Spleen (tissue), 11 donors: ENCODE measurements around the gene ITGB5. TPM values are rescaled to one million over a fixed set of nuclear protein-coding genes. Genes with fewer than 3 reads are reported as not detected.

Experiments
- DNase-seq: peaks from one replicate; pipeline ENCODE4 v3.0.0-alpha.2; 2020
- H3K27ac ChIP-seq, 8 donors: fragments of 200-600 bp; sonication (generic) in 7 of 8; 1 replicate in 4 of 8; 2 replicates in 4 of 8; pipeline versions ENCODE4 v1.5.0 to v1.8.0; 2016 to 2021; ENCODE audit warnings: inconsistent platforms in 4 of 8, mild to moderate bottlenecking in 4 of 8, moderate library complexity in 1 of 8
- H3K27me3 ChIP-seq, 7 donors: fragments of 200-600 bp; sonication (generic) in 6 of 7; replicated peaks in 1 of 7; 1 replicate in 4 of 7; 2 replicates in 3 of 7; pipeline versions ENCODE4 v1.5.0 to v1.8.0; 2016 to 2021; ENCODE audit warnings: inconsistent platforms in 3 of 7, mild to moderate bottlenecking in 1 of 7
- H3K36me3 ChIP-seq, 6 donors: fragments of 200-600 bp; sonication (generic) in 5 of 6; 1 replicate in 4 of 6; 2 replicates in 2 of 6; pipeline versions ENCODE4 v1.5.0 to v1.8.0; 2016 to 2021; ENCODE audit warnings: inconsistent platforms in 2 of 6
- H3K4me1 ChIP-seq, 6 donors: fragments of 200-600 bp; sonication (generic) in 5 of 6; 1 replicate in 3 of 6; 2 replicates in 3 of 6; pipeline versions ENCODE4 v1.5.0 to v1.8.0; 2016 to 2021; ENCODE audit warnings: inconsistent platforms in 3 of 6
- H3K4me3 ChIP-seq, 8 donors: fragments of 200-600 bp; sonication (generic) in 7 of 8; 1 replicate in 4 of 8; 2 replicates in 4 of 8; pipeline versions ENCODE4 v1.5.0 to v1.8.0; 2016 to 2021; ENCODE audit warnings: inconsistent platforms in 4 of 8, mild to moderate bottlenecking in 4 of 8, moderate library complexity in 2 of 8
- H3K9me3 ChIP-seq, 8 donors: fragments of 200-600 bp; sonication (generic) in 7 of 8; 1 replicate in 4 of 8; 2 replicates in 4 of 8; pipeline versions ENCODE4 v1.5.0 to v1.8.0; 2016 to 2021; ENCODE audit warnings: inconsistent platforms in 4 of 8
- POLR2A ChIP-seq, 3 donors: fragments of 450-650 bp; IDR thresholded peaks; one replicate each; pipeline ENCODE4 v1.5.1; 2017; ENCODE audit warnings: antibody characterized with exemption in 3 of 3, mild to moderate bottlenecking in 1 of 3
- POLR2AphosphoS5 ChIP-seq, 3 donors: sonication (generic); formaldehyde crosslinking; IDR thresholded peaks; one replicate each; pipeline ENCODE4 v1.5.1; 2017; ENCODE audit warnings: antibody characterized with exemption in 3 of 3
- WGBS, 5 donors: extraction: QIAGEN DNeasy Blood & Tissue Kit in 3 of 5; methylation state at CpG; one replicate each; pipeline versions ENCODE4 v1.1.5 to v1.1.7; 2013 to 2018; 5-methylcytosine and 5-hydroxymethylcytosine counted together
- intact Hi-C: fragments of 100-400 bp; cut with DNase I; formaldehyde crosslinking; loops from one replicate; pipeline ENCODE4 v1.15.0; 2023; ENCODE audit warnings: low total_unique reads
- polyA plus RNA-seq, 3 donors: library from polyadenylated mRNA; stranded (reverse); fragments of 200-250 nt; gene quantifications; one replicate each; pipeline ENCODE4 v1.2.1, GENCODE V29; 2013
- total RNA-seq, 7 donors: library from RNA; depleted of rRNA in 3 of 7; stranded (reverse); fragments of >200 nt in 3 of 7; fragmentation: NEBNext Ultra II Directional in 4 of 7; extraction: Animal tissue kit (Norgen Biotek cat#: 25700) in 4 of 7; gene quantifications; one replicate each; pipeline versions ENCODE4 v1.1.0 to v1.2.1, GENCODE V29; 2016 to 2021
- TF ChIP-seq, protein P1 (sequence below), 11 experiments: fragments of 200-600 bp in 7 of 11; fragments of 450-650 bp in 4 of 11; sonication (generic) in 4 of 11; IDR thresholded peaks in 8 of 11; conservative IDR thresholded peaks in 3 of 11; 1 replicate in 7 of 11; 2 replicates in 4 of 11; pipeline versions ENCODE4 v1.4.0 to v1.8.0; 2016 to 2021; ENCODE audit warnings: antibody characterized with exemption in 11 of 11, inconsistent platforms in 4 of 11, mild to moderate bottlenecking in 1 of 11
- donor health status: healthy with polysubstance abuse.
- donor health status: DM: no; HTN: no; CAD: no; lungs with moderate emphysema.
- donor health status: DM: no; HTN: no; CAD: no.
- donor health status: Bipolar disorder and iron deficiency.
- donor health status: healthy.
- donor health status: DM: no; HTN: no; CAD: no.
- donor health status: DM: yes; HTN: yes; CAD: no.

The ITGB5 gene
- total and polyA plus RNA-seq, 10 donors: 7.4 to 227 (median 108) TPM

DNA sequence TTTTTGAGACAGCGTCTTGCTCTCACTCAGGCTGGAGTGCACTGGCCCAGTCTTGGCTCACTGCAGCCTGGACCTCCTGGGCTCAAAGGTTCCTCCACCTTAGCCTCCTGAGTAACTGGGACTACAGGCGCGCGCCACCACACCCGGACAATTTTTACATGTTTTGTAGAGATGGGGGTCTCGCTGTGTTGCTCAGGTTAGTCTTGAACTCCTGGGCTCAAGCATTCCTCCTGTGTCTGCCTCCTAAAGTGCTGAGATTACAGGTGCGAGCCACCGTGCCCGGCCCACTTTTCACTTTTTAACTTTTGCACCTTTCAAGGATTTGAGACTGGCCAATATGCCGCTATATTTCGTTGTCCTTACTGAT, 750 bp upstream of the ITGB5 start:
- Histone ChIP-seq H3K27ac (peak overlapping the region in 3 of 8 donors; percentile 82 to 86 (median 85)), H3K4me3 (peak overlapping the region in 5 of 8 donors; percentile 64 to 90 (median 69)), H3K36me3 (no peaks in the 10 kb centered on the region), H3K27me3 (peaks cover 0 to 53% (median 14%) of the 10 kb centered on the region in 7 donors), H3K4me1 (peaks cover 6 to 48% (median 31%) of the 10 kb centered on the region in 6 donors), H3K9me3 (no peaks in the 10 kb centered on the region)
- no peak for DNase-seq
- TF ChIP-seq, protein P1, sequence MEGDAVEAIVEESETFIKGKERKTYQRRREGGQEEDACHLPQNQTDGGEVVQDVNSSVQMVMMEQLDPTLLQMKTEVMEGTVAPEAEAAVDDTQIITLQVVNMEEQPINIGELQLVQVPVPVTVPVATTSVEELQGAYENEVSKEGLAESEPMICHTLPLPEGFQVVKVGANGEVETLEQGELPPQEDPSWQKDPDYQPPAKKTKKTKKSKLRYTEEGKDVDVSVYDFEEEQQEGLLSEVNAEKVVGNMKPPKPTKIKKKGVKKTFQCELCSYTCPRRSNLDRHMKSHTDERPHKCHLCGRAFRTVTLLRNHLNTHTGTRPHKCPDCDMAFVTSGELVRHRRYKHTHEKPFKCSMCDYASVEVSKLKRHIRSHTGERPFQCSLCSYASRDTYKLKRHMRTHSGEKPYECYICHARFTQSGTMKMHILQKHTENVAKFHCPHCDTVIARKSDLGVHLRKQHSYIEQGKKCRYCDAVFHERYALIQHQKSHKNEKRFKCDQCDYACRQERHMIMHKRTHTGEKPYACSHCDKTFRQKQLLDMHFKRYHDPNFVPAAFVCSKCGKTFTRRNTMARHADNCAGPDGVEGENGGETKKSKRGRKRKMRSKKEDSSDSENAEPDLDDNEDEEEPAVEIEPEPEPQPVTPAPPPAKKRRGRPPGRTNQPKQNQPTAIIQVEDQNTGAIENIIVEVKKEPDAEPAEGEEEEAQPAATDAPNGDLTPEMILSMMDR (IDR thresholded peaks at IDR 0.05 in 8 of 11, conservative IDR thresholded peaks at IDR 0.05 in 3 of 11): no peak
- TF ChIP-seq POLR2AphosphoS5 (IDR thresholded peaks at IDR 0.05): no peak
- TF ChIP-seq POLR2A (IDR thresholded peaks at IDR 0.05): no peak
- 87 to 92% (median 89%) methylated on average over 9 to 11 of the region's 11 CpGs for WGBS, 5 donors
- intact Hi-C loops: no loop called here

DNA sequence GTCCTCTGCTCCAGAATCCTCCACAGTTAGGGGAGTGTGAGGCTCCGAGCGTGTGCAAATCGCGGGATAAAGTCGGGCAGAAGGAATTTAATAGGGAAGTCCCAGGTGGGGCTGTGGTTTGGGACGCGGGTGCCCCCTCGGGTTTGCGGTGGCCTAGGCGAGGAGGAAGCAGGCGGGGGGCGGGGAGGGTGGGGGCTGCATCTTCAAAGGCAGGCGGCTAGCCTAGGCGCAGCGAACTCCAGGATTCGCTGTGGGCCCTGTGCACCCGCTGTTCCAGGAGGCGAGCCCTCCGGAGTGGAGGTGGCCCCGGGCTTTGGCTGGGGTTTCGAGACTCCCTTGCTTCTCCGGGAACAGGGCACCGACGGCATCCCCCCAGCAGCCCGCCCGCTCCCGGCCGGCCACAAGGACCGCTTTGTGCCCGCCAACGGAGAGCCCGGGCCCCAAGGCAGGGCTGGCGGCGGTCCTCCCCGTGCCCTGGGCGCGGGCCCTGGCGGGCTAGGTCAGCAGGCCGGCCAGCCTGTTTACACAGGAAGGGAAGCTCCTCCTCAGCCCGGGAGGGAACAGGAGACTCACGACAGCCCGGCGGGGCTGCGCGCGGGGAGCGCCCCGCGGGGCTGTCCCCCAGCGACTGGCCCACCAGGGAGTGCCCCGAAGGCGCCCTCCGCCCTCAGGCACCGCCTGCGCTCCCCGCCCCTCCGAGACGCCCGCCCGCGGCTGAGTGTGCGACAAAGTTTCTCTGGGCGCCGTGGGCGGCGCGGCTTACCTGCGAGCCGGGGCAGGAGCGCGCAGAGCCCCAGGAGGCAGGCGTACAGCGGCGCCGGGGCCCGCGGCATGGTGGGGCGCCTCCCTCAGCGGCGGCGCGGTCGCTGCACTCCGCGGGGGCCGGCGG, 753 bp downstream of the ITGB5 start:
- Histone ChIP-seq H3K4me1 (peaks cover 6 to 51% (median 33%) of the 10 kb centered on the region in 6 donors), H3K9me3 (no peaks in the 10 kb centered on the region), H3K36me3 (no peaks in the 10 kb centered on the region), H3K27me3 (peaks cover 0 to 53% (median 14%) of the 10 kb centered on the region in 7 donors), H3K27ac (peak overlapping the region; percentile 53 to 86 (median 83)), H3K4me3 (peak overlapping the region; percentile 52 to 90 (median 64))
- peak; percentile 81 for DNase-seq
- TF ChIP-seq, protein P1 (IDR thresholded peaks at IDR 0.05 in 8 of 11, conservative IDR thresholded peaks at IDR 0.05 in 3 of 11): no peak
- TF ChIP-seq POLR2AphosphoS5 (IDR thresholded peaks at IDR 0.05): peak; percentile 23 to 70 (median 49)
- intact Hi-C loops: no loop called here
- WGBS, 5 donors: 0 to 4% (median 1%) methylated on average over 17 to 87 of the region's 87 CpGs

DNA sequence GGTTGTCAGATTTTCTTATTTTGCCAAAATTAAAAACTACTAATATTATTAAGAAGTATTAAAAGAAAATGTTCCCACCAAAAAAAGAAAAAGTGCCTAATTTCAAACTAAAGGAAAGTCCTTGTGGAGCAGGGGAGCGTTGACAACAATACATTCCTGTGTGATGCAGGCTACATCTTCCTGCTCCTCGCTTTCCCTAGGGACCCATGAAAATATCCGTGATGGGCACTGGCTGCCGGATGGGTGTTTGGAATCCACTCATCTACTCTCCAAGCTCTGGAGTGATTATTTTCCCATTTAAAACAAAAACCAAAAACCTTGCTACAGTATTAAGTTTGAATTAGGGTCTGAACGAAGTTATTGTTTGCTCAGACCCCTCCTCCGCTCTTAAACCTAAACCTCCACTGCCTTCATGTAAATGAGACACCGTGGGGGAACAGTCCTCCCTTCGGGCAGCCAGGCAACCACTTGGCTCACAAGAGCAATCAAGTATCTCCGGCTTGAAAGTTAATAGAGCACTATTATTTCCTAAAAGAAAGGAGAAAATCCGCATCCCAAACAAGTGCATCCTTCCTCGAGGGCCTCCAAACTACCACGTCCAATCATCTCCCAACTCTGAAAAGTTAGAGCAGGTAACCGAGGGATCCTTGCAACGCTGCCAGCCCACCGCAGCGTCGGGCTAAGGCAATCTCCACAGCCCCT, 1.5 kb downstream of the ITGB5 start:
- no peaks in the 10 kb centered on the region for H3K9me3 ChIP-seq
- WGBS, 5 donors: 34 to 50% (median 40%) methylated on average over 14 to 17 of the region's 17 CpGs
- peak overlapping the region in 7 of 8 donors; percentile 82 to 86 (median 83) for H3K27ac ChIP-seq
- TF ChIP-seq POLR2A (IDR thresholded peaks at IDR 0.05) (no peak), POLR2AphosphoS5 (IDR thresholded peaks at IDR 0.05) (no peak)
- TF ChIP-seq, protein P1 (IDR thresholded peaks at IDR 0.05 in 8 of 11, conservative IDR thresholded peaks at IDR 0.05 in 3 of 11): no peak
- H3K36me3 ChIP-seq: no peaks in the 10 kb centered on the region
- intact Hi-C loops: no loop called here
- peaks cover 0 to 53% (median 14%) of the 10 kb centered on the region in 7 donors for H3K27me3 ChIP-seq
- peak overlapping the region; percentile 52 to 90 (median 64) for H3K4me3 ChIP-seq
- DNase-seq: no peak
- H3K4me1 ChIP-seq: peaks cover 6 to 51% (median 36%) of the 10 kb centered on the region in 6 donors
